ENCODE data around the gene CCDC192.

- TF ChIP-seq POLR2A (IDR thresholded peaks at IDR 0.05) (no peak), CTCF (IDR thresholded peaks at IDR 0.05) (no peak)
Measured at GRCh38 chr5:127870914-127871313, 167.7 kb downstream of the CCDC192 start.
